CD14-positive monocyte (primary cell): ENCODE results near the gene ZFYVE1. TPM values are rescaled to one million over a fixed set of nuclear protein-coding genes. Genes with fewer than 3 reads are reported as not detected.

Experiments
- DNase-seq, 3 donors: peaks; one replicate each; pipeline ENCODE4 v3.0.0-alpha.2; 2011 to 2022
- H2AFZ ChIP-seq: 2 replicates; pipeline ENCODE4 v1.6.0; 2012; ENCODE audit warnings: mild to moderate bottlenecking, low read depth, low read length, inconsistent platforms; ENCODE audit not compliant: insufficient read depth, poor library complexity, severe bottlenecking
- H3K27ac ChIP-seq, 2 donors: 1 replicate in 1 of 2; 2 replicates in 1 of 2; pipeline ENCODE4 v1.5.1; 2012 to 2013; ENCODE audit warnings: low read length in 2 of 2, control low read depth in 1 of 2, inconsistent platforms in 1 of 2, low read depth in 1 of 2, mild to moderate bottlenecking in 1 of 2
- H3K27me3 ChIP-seq, 2 donors: one replicate each; pipeline versions ENCODE4 v1.6.0 to v1.6.1; 2011 to 2013; ENCODE audit warnings: low read length in 2 of 2; ENCODE audit not compliant: control insufficient read depth in 2 of 2, insufficient read depth in 2 of 2
- H3K36me3 ChIP-seq, 2 donors: replicated peaks in 1 of 2; 1 replicate in 1 of 2; 2 replicates in 1 of 2; pipeline versions ENCODE4 v1.5.1 to v1.6.1; 2012 to 2013; ENCODE audit warnings: low read length in 2 of 2, control low read depth in 1 of 2, inconsistent platforms in 1 of 2, mild to moderate bottlenecking in 1 of 2; ENCODE audit not compliant: insufficient read depth in 2 of 2, control insufficient read depth in 1 of 2
- H3K4me1 ChIP-seq, 2 donors: 1 replicate in 1 of 2; 2 replicates in 1 of 2; pipeline versions ENCODE4 v1.5.1 to v1.6.1; 2012 to 2013; ENCODE audit warnings: low read length in 2 of 2, control low read depth in 1 of 2, inconsistent platforms in 1 of 2, mild to moderate bottlenecking in 1 of 2, moderate library complexity in 1 of 2; ENCODE audit not compliant: insufficient read depth in 2 of 2, control insufficient read depth in 1 of 2
- H3K4me2 ChIP-seq: replicated peaks from 2 replicates; pipeline ENCODE3; 2012; ENCODE audit warnings: low read length, moderate library complexity, mild to moderate bottlenecking; ENCODE audit not compliant: poor library complexity, severe bottlenecking; ENCODE audit errors: extremely low read depth
- H3K4me3 ChIP-seq, 3 experiments: fragments of 200-600 bp in 1 of 3; sonication (generic) in 1 of 3; replicated peaks in 1 of 3; 1 replicate in 2 of 3; 2 replicates in 1 of 3; pipeline ENCODE4 v1.5.1; 2011 to 2013; ENCODE audit warnings: low read length in 3 of 3, mild to moderate bottlenecking in 3 of 3, control low read depth in 2 of 3, low read depth in 2 of 3, inconsistent platforms in 1 of 3, moderate library complexity in 1 of 3
- H3K79me2 ChIP-seq: 2 replicates; pipeline ENCODE4 v1.6.0; 2012; ENCODE audit warnings: mild to moderate bottlenecking, control low read depth, inconsistent platforms, low read length, moderate library complexity; ENCODE audit not compliant: insufficient read depth
- H3K9ac ChIP-seq: 2 replicates; pipeline ENCODE4 v1.6.0; 2017; ENCODE audit warnings: low read length, mild to moderate bottlenecking; ENCODE audit not compliant: insufficient read depth, poor library complexity, severe bottlenecking
- H3K9me3 ChIP-seq, 2 donors: replicated peaks in 1 of 2; 1 replicate in 1 of 2; 2 replicates in 1 of 2; pipeline versions ENCODE4 v1.5.1 to v1.6.1; 2012 to 2013; ENCODE audit warnings: low read length in 2 of 2, control low read depth in 1 of 2; ENCODE audit not compliant: control insufficient read depth in 1 of 2, insufficient read depth in 1 of 2
- H4K20me1 ChIP-seq: 2 replicates; pipeline ENCODE4 v1.6.0; 2012; ENCODE audit warnings: mild to moderate bottlenecking, low read length, control low read depth, moderate library complexity; ENCODE audit not compliant: insufficient read depth
- H3K27ac Mint-ChIP-seq, 7 donors: one replicate each; pipeline ENCODE4 v1.8.0; 2020; ENCODE audit warnings: mild to moderate bottlenecking in 7 of 7, mixed read lengths in 7 of 7, moderate library complexity in 6 of 7, inconsistent platforms in 2 of 7
- H3K27me3 Mint-ChIP-seq, 3 donors: one replicate each; pipeline ENCODE4 v1.8.0; 2021 to 2022; ENCODE audit warnings: low read depth in 3 of 3, mild to moderate bottlenecking in 3 of 3, mixed read lengths in 3 of 3, moderate library complexity in 3 of 3, inconsistent platforms in 1 of 3
- H3K36me3 Mint-ChIP-seq, 2 donors: one replicate each; pipeline ENCODE4 v1.8.0; 2020; ENCODE audit warnings: mixed read lengths in 2 of 2, inconsistent platforms in 1 of 2, mild to moderate bottlenecking in 1 of 2
- H3K4me1 Mint-ChIP-seq: one replicate; pipeline ENCODE4 v1.8.0; 2020; ENCODE audit warnings: mild to moderate bottlenecking, mixed read lengths
- H3K4me3 Mint-ChIP-seq, 2 donors: one replicate each; pipeline ENCODE4 v1.8.0; 2020; ENCODE audit warnings: mild to moderate bottlenecking in 2 of 2, mixed read lengths in 2 of 2, moderate library complexity in 1 of 2
- H3K9me3 Mint-ChIP-seq, 7 donors: one replicate each; pipeline ENCODE4 v1.8.0; 2020 to 2022; ENCODE audit warnings: mixed read lengths in 7 of 7, mild to moderate bottlenecking in 6 of 7, moderate library complexity in 6 of 7, inconsistent platforms in 2 of 7
- CTCF ChIP-seq: fragments of 200-600 bp; IDR thresholded peaks from one replicate; pipeline ENCODE4 v1.8.0; 2022; ENCODE audit warnings: antibody characterized with exemption, mild to moderate bottlenecking
- WGBS: methylation state at CpG from one replicate; pipeline ENCODE4 v1.1.5; 2013; ENCODE audit warnings: missing lambda C conversion rate; ENCODE audit not compliant: insufficient coverage; 5-methylcytosine and 5-hydroxymethylcytosine counted together
- intact Hi-C, 2 donors: fragments of 100-400 bp; cut with micrococcal nuclease; formaldehyde crosslinking; loops; one replicate each; pipeline versions ENCODE4 v1.15.0 to v1.15.1; 2023
- polyA plus RNA-seq, 3 donors: library from polyadenylated mRNA; depleted of rRNA in 1 of 3; unstranded in 2 of 3; stranded (reverse) in 1 of 3; fragments of 300-500 nt in 2 of 3; fragments of >200 nt in 1 of 3; fragmentation: Illumina TruSeq in 2 of 3; gene quantifications; 1 replicate in 2 of 3; 2 replicates in 1 of 3; pipeline ENCODE4 v1.2.3, GENCODE V29; 2012 to 2021

Gene ZFYVE1
- polyA plus RNA-seq, 3 donors: 4.9 to 18.6 (median 5.3) TPM

- no peak overlapping the region for H3K27ac ChIP-seq
- no peaks in the 10 kb centered on the region for H3K9me3 ChIP-seq
- no peak overlapping the region for H3K4me3 ChIP-seq
- no peak overlapping the region for H3K27ac Mint-ChIP-seq
- H3K4me3 Mint-ChIP-seq: no peak overlapping the region
- H3K4me2 ChIP-seq: no peak overlapping the region
- H4K20me1 ChIP-seq: peaks cover under 1% of the 10 kb centered on the region
- no peaks in the 10 kb centered on the region for H3K27me3 ChIP-seq
- no peak for DNase-seq
- H2AFZ ChIP-seq: no peak overlapping the region
- H3K27me3 Mint-ChIP-seq: no peaks in the 10 kb centered on the region
- no peak overlapping the region for H3K9ac ChIP-seq
- H3K36me3 Mint-ChIP-seq: peaks cover 56 to 74% of the 10 kb centered on the region in 2 donors
- H3K4me1 ChIP-seq: no peaks in the 10 kb centered on the region
- TF ChIP-seq CTCF: no peak
- intact Hi-C loops: no loop called here
- WGBS: 100% methylated on average over 2 of the region's 2 CpGs
- H3K79me2 ChIP-seq: no peaks in the 10 kb centered on the region
- H3K9me3 Mint-ChIP-seq: peaks cover 0 to 5% (median 3%) of the 10 kb centered on the region in 7 donors
- peaks cover 48 to 85% of the 10 kb centered on the region in 2 donors for H3K36me3 ChIP-seq
- no peaks in the 10 kb centered on the region for H3K4me1 Mint-ChIP-seq
Measured at GRCh38 chr14:72986857-72987256, 40.0 kb downstream of the ZFYVE1 start.

- no peaks in the 10 kb centered on the region for H3K79me2 ChIP-seq
- H3K36me3 Mint-ChIP-seq: peaks cover 56 to 74% of the 10 kb centered on the region in 2 donors
- no peaks in the 10 kb centered on the region for H3K27me3 Mint-ChIP-seq
- TF ChIP-seq CTCF: no peak
- H3K4me3 Mint-ChIP-seq: no peak overlapping the region
- H3K9ac ChIP-seq: no peak overlapping the region
- peaks cover 50 to 85% of the 10 kb centered on the region in 2 donors for H3K36me3 ChIP-seq
- no peak for DNase-seq
- H3K27ac ChIP-seq: no peak overlapping the region
- H4K20me1 ChIP-seq: peaks cover 3% of the 10 kb centered on the region
- H3K4me2 ChIP-seq: no peak overlapping the region
- peaks cover 0 to 5% (median 3%) of the 10 kb centered on the region in 7 donors for H3K9me3 Mint-ChIP-seq
- no peaks in the 10 kb centered on the region for H3K4me1 ChIP-seq
- no peaks in the 10 kb centered on the region for H3K9me3 ChIP-seq
- H3K4me1 Mint-ChIP-seq: no peaks in the 10 kb centered on the region
- no peaks in the 10 kb centered on the region for H3K27me3 ChIP-seq
- intact Hi-C loops: no loop called here
- no peak overlapping the region for H3K4me3 ChIP-seq
- no peak overlapping the region for H3K27ac Mint-ChIP-seq
- WGBS: no CpG with 5 or more reads among the region's 3 CpGs
- H2AFZ ChIP-seq: no peak overlapping the region
Measured at GRCh38 chr14:72986214-72986613, 40.7 kb downstream of the ZFYVE1 start.
